H1 (cell line): ENCODE results near the gene IFT80. TPM values are rescaled to one million over a fixed set of nuclear protein-coding genes. Genes with fewer than 3 reads are reported as not detected.

Experiments
- EP300 ChIP-seq, 2 experiments: IDR thresholded peaks; 1 replicate in 1 of 2; 2 replicates in 1 of 2; pipeline ENCODE4 v1.6.1; 2011 to 2012; ENCODE audit warnings: low read depth in 2 of 2, low read length in 2 of 2, mild to moderate bottlenecking in 2 of 2, borderline replicate concordance in 1 of 2, inconsistent platforms in 1 of 2, moderate library complexity in 1 of 2
- FOSL1 ChIP-seq: IDR thresholded peaks from 2 replicates; pipeline ENCODE4 v1.6.1; 2011; ENCODE audit warnings: mild to moderate bottlenecking, low read depth, low read length, moderate library complexity; ENCODE audit not compliant: insufficient read depth
- RNF2 ChIP-seq: fragments of 200-900, 300-1000 bp; sonication (generic); IDR thresholded peaks from 2 replicates; pipeline ENCODE4 v1.7.1; 2016; ENCODE audit warnings: borderline replicate concordance, low read depth, mild to moderate bottlenecking, antibody characterized with exemption, low read length; ENCODE audit not compliant: poor library complexity, severe bottlenecking; ENCODE audit errors: missing control alignments
- SAP30 ChIP-seq: fragments of 300-600 bp; sonication (generic); IDR thresholded peaks from 2 replicates; pipeline ENCODE4 v1.7.1; 2012; ENCODE audit warnings: low read length, moderate library complexity, mild to moderate bottlenecking, inconsistent platforms; ENCODE audit not compliant: insufficient read depth, insufficient replicate concordance
- polyA plus RNA-seq, 7 experiments: library from polyadenylated mRNA; depleted of rRNA in 3 of 7; stranded (reverse) in 5 of 7; unstranded in 2 of 7; fragments of >200 nt in 5 of 7; fragments of 200-250 nt in 2 of 7; gene quantifications; 1 replicate in 5 of 7; 2 replicates in 1 of 7; 4 replicates in 1 of 7; pipeline versions ENCODE4 v1.2.1 to v1.2.3, GENCODE V29; 2011 to 2013; ENCODE audit warnings: missing spikeins in 2 of 7, mixed read lengths in 2 of 7
- total RNA-seq: library from RNA; stranded (reverse); fragmentation: NEBNext Ultra II Directional; extraction: Animal tissue kit (Norgen Biotek cat#: 25700); gene quantifications from 2 replicates; pipeline ENCODE4 v1.2.1, GENCODE V29; 2021

The IFT80 gene
- total and polyA plus RNA-seq, 2 of the 8 experiments (the other 6 are each of a cell fraction or from before 2014, with no cell fraction given): 7.2 to 25.9 TPM

- no peak for TF ChIP-seq RNF2
- no peak for TF ChIP-seq SAP30
- no peak for TF ChIP-seq FOSL1
- no peak for TF ChIP-seq EP300 (IDR thresholded peaks at IDR 0.05; ENCODE audit: borderline replicate concordance in 1 of 2, low read depth in 2 of 2, low read length in 2 of 2)
These were observed 107.6 kb downstream of the IFT80 start (continued) for GRCh38 chr3:160291290-160291908.
